NCI-H128 (cell line): ENCODE data around the gene RAB2B.
"Not testable (repeated sequence)": the region's sequence is repeated elsewhere in the genome, so short reads cannot be mapped to it uniquely, and the experiment has no call there.

Experiments used
- DNase-seq: peaks from one replicate; lab custom pipeline; 2025; ENCODE audit not compliant: unreplicated experiment; lab: John Stamatoyannopoulos, UW

RAB2B gene

DNA sequence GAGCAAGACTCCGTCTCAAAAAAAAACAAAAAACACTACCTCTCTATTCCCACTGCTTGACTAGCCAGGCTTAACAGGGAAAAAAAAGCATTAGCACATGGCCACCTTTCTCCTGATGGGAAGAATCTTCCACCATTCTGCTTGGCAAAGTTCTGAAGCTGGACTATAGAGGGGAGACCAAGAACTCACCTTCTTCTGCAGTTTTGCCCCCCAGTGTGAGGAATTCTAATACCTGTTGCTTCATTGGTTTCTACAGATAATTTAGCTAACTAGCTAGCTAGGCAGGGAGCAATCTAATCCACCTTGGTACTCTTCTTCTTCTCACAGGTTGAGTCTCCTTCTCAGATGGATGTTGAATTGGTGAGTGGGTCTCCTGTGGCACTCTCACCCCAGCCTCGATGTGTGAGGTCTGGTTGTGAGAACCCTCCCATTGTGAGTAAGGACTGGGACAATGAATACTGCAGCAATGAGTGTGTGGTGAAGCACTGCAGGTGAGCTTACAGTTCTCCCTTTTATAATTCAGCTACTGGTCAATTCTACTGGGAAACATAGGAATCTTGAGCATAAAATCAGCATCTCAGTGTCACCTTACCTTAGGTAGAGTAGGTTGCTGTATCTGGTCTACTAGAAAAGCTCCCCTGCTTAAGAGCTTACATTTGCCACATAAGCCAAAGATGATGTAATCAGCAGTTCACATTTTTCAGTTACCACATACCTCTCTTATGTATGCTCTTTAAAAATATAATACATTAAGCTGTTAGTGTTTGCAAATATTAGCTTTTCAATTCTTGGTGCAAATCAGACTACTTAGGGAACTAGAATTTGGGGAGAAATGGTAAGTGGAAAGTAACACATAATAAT lies 18.4 kb upstream of the RAB2B start:
- DNase-seq: no peak

- DNase-seq: no peak
These were observed 9.9 kb upstream of the RAB2B start for GRCh38 chr14:21486640-21487087.

- no peak for DNase-seq
These were observed 235 bp downstream of the RAB2B start for GRCh38 chr14:21476523-21476924.

DNA sequence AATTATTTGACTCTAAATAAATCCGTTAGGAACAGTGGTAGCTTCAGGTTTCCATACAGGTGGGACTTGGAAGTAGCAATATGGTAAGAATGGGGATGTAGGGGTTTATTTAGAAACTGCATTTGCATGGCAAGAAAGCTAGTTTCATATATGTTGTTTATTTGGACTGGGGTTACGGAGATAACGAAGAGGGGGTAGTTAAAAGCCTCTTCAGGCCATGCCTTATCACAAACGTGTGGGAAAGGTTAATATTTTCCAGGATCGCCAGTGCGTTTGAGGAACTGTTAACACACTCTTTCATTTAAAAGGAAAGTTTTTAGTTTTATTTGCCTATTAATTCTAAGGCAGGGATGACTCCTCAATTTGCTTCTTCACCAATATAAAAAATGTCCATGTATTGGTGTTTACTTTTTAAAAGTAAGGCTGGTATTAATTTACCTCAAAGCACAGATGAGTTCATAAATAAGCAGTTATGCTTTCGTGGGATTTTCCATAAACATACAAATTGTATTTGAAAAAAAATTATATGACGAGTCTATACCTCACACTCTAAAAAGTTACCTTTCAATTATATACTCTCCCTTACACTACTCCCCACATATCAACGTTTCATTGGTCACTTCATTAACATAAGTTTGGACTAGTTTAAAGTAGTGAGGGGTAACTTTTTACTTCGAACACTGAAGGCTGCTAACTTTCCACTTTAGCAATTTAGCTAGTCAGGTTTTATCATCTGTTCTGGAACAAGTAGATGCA lies 814 bp downstream of the RAB2B start:
- no peak for DNase-seq

DNA sequence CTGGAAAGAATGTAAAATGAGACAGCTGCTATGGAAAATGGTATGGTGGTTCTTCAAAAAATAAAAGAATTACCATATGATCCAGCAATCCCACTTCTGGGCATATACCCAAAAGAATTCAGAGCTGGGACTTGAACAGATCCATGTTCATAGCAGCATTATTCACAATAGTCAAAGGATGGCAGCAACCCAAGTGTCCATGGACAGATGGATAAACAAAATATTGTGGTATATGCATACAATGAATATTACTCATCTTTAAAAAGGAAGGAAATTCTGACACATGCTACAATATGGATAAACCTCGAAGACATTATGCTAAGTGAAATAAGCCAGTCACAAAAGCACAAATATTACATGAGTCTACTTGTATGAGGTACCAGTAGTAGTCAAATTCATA lies 9.1 kb downstream of the RAB2B start:
- no peak for DNase-seq

DNA sequence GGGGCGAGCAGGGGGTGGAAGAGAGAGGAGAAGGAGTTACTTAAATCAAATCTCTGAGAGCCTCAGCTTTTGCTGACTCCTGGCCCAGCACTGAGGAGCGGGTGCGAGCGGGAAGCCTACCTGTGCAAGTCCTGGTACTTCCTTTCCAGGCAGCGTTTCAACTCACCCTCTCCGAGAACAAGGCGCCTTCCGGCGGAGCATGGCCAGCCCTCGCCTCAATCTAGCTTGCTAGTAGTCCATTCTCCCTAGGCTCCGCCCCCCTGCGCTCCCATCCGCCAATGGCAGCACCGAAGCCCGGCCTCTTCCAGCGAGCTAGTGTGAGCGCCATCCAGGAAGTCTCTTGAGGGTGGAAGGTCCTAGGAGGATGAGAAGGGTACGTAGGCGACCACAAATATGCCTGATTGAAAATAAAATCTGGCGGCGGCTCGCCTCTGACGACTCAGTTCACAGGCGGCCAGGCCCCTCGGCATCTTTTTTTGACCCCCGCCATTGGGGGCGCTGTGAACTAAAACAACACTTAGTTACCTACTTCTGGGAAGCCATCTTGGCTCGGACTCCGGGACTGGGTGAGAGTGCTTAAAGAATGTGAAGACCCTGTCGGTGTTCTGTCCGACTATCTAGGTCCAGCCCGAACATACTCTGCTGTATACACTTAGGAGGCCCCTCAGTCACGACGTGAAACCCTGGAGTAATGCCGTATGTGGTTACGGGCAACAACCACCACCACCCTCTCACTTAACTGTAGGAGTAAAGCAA lies 20.7 kb downstream of the RAB2B start, which contains the start of gene CHD8:
CHD8 (minus strand) TSS at position 212 of the 756 bp plus-strand sequence. CDS start 24,480 bp downstream, outside the sequence.
- peak; percentile 99 for DNase-seq

DNA sequence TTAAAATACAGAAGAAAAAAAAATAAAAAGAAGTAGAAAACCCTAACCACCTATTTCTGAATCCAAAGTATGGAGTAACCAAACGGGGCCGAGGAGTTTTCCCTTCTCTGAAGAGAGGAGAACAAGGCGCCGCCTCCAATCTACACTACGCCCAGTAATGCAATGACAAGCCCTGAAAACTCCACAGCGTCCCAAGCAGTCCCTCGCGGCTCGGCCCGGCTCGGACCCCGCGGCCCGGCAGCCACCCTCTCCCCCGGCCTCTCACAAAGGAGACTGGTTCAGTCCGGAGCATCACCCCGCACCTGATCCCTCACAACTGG lies 21.2 kb downstream of the RAB2B start:
- no peak for DNase-seq

GRCh38 chr14:21454843-21455544 lies 21.8 kb downstream of the RAB2B start:
- DNase-seq: no peak

GRCh38 chr14:21449899-21450216 lies 26.9 kb downstream of the RAB2B start:
- DNase-seq: no peak

DNA sequence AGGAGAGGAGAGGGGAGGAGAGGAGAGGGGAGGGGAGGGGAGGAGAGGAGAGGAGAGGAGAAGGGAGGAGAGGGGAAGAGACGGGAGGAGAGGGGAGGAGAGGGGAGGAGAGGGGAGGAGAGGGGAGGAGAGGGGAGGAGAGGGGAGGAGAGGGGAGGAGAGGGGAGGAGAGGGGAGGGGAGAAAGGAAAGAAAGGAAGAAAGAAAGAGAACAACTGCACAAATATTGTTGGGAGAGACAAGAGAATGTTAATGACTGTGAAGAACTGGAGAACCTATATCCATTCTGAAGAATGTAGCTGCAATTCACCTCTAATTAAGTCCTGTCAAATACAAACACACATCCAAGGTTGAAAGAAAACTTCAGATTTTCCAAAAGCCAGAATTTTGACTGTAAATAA lies 34.1 kb downstream of the RAB2B start:
- not testable (repeated sequence) for DNase-seq

GRCh38 chr14:21440859-21441258 lies 35.9 kb downstream of the RAB2B start:
- DNase-seq: no peak

- peak; percentile 99 for DNase-seq
These were observed 39.5 kb downstream of the RAB2B start for GRCh38 chr14:21437063-21437901.

DNA sequence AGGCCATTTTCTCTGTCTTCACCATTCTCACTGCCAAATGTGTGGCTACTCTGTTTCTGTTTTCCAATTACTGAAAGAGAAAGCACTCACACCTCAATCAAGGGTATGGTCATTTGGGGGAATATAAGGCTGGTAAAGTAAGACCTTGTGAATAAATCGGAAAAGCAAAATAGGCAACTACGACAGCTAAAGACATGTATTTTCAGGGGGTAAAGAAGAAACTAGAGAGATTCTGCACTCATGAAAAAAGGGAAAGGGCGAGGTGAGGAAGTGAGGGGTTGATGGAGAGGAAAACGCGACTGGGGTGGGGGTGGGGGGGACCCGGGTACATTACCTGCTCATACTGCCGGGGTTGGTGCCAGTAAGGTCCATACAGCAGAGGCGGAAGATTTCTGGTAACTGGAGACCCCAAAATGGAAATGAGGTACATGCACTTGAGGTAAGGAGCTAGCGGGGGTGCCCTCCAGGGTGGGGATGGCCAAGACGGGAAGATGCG lies 40.1 kb downstream of the RAB2B start:
- DNase-seq: no peak

DNA sequence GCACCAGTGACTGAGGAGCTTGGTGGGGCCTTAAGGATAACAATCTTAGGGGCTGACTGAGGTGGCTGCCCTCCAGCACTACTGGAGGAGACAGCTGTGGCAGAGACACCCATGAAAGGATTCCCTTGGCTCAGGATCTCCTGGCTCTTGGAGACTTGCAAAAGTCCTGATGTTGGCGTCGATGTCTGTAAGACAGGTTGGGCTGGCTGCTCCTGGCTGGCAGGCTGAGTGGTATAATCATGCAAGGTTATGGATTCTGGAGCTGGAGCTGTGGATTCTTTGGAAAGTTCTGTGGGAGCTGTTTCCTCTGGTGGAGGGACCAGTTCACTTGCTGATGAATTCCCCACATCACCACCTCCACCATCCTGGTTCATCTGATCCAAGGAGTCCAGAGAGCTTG lies 45.6 kb downstream of the RAB2B start:
- DNase-seq: no peak

DNA sequence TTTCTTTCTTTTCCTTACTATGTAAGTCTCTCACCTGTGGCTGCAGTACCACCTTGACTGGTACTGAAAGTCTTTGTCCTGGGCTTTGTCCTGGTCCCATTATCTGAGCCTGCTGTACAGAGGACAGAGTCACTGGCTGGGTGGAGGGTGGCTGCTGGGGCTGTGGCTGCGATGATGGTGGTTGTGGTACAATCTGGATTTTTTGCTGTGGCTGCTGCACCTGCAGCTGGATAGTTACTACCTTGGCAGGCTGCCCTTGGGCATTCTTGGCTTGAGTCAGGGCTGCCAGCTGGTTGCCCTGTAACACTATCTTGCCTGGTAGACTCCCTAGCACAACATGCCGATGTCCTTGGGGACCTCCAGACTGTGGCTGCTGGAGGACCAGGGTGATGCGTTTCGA lies 47.8 kb downstream of the RAB2B start:
- DNase-seq: peak; percentile 24

GRCh38 chr14:21426692-21427091 lies 50.1 kb downstream of the RAB2B start:
- no peak for DNase-seq

DNA sequence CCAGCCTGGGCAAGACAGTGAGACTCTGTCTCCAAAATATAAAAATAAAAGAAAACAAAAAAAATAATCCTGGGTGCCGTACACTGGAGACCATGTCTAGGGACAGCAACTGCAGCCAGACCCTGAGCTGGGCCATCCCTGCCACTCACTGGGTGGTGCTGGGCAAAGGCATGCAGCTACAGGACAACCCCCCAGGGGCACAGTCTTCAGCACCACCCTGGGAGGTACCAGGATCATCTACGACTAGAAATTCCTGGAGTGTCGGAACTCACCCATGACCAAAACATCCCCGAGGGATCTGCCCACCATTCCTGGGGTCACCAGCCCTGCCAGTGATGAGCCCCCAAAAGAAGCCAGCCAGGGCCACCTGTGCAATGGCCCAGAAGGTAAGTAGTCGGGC lies 57.2 kb downstream of the RAB2B start:
- no peak for DNase-seq

DNA sequence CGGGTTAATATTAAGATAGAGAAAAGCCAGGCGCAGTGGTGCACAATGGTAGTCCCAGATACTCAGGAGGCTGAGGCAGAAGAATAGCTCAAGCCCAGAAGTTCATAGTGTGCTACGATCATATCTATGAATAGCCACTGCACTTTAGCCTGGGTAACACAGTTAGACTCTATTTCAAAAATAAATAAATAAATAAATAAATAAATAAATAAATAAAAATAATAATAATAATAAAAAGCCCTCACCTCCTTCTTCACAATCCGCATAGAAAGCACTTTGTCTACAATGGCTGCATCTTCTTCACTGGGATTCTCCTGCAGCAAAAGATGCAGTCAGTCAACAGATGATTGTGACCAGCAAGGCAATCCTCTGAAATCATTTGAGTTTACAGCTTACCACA lies 61.4 kb downstream of the RAB2B start:
- no peak for DNase-seq

GRCh38 chr14:21414137-21414631 lies 62.6 kb downstream of the RAB2B start:
- no peak for DNase-seq
